Measurements from ENCODE around the gene GLT8D1.

- TF ChIP-seq POLR2A (IDR thresholded peaks at IDR 0.05; ENCODE audit: extremely low read depth, insufficient read length) = no peak
- TF ChIP-seq, protein P1, sequence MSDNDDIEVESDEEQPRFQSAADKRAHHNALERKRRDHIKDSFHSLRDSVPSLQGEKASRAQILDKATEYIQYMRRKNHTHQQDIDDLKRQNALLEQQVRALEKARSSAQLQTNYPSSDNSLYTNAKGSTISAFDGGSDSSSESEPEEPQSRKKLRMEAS (IDR thresholded peaks at IDR 0.05; ENCODE audit: low read depth, low read length) = no peak
- TF ChIP-seq CTCF (IDR thresholded peaks at IDR 0.05; ENCODE audit: low read depth, low read length) = no peak
Measured at GRCh38 chr3:52714335-52715302, 9.0 kb upstream of the GLT8D1 start.

Data from NB4 (cell line).